Panc1 (cell line): ENCODE data around the gene ZNF398. TPM values are rescaled to one million over a fixed set of nuclear protein-coding genes. Genes with fewer than 3 reads are reported as not detected.

Experiments
- ATAC-seq: fragments of 200-7000 bp; cut with Tn5 transposase; 2 replicates; pipeline ENCODE4 v1.9.1; 2020; ENCODE audit warnings: mild to moderate bottlenecking, moderate library complexity
- BruUV-seq: library from RNA; stranded (reverse); fragments of 400-500 nt; replicated peaks from 2 replicates; lab custom pipeline; 2021; lab: Mats Ljungman, UMichigan
- CTCF ChIA-PET: fragments of 300-600 bp; sonication (Branson Sonifier 250); formaldehyde crosslinking; loops from one replicate; lab custom pipeline; 2022; ENCODE audit warnings: antibody characterized with exemption; lab: Charles Lee
- POLR2A ChIA-PET: fragments of 300-600 bp; sonication (Branson Sonifier 250); formaldehyde crosslinking; loops from one replicate; lab custom pipeline; 2022; ENCODE audit warnings: antibody characterized with exemption; lab: Charles Lee
- DNase-seq: peaks from one replicate; pipeline ENCODE4 v3.0.0-alpha.2; 2010; ENCODE audit warnings: low read depth, low spot score
- H3K27ac ChIP-seq: 2 replicates; pipeline ENCODE4 v1.5.1; 2011; ENCODE audit warnings: mild to moderate bottlenecking, low read length, inconsistent platforms
- H3K27me3 ChIP-seq: fragments of 200-500 bp; sonication (Bioruptor generic); 2 replicates; pipeline ENCODE4 v1.6.0; 2014; ENCODE audit warnings: low read length, inconsistent platforms; ENCODE audit not compliant: control insufficient read depth, insufficient read depth
- H3K36me3 ChIP-seq: fragments of 200-500 bp; sonication (Bioruptor generic); 2 replicates; pipeline ENCODE4 v1.5.1; 2014; ENCODE audit warnings: inconsistent platforms, mild to moderate bottlenecking, low read length, moderate library complexity; ENCODE audit not compliant: control insufficient read depth, insufficient read depth
- H3K4me1 ChIP-seq: 2 replicates; pipeline ENCODE4 v1.5.1; 2011; ENCODE audit warnings: inconsistent platforms, mild to moderate bottlenecking, low read length, moderate library complexity; ENCODE audit not compliant: control insufficient read depth, insufficient read depth
- H3K4me3 ChIP-seq, 2 experiments: 2 replicates each; pipeline ENCODE4 v1.5.1; 2011 to 2012; ENCODE audit warnings: low read depth in 2 of 2, low read length in 2 of 2, mild to moderate bottlenecking in 2 of 2, inconsistent platforms in 1 of 2, moderate library complexity in 1 of 2
- H3K9me3 ChIP-seq: fragments of 200-500 bp; sonication (Bioruptor generic); 2 replicates; pipeline ENCODE4 v1.5.1; 2014; ENCODE audit warnings: low read depth, mild to moderate bottlenecking, inconsistent platforms, low read length, moderate library complexity; ENCODE audit not compliant: control insufficient read depth, insufficient read depth
- CTCF ChIP-seq: fragments of 450-650 bp; IDR thresholded peaks from 2 replicates; pipeline ENCODE4 v1.5.1; 2017; ENCODE audit warnings: mild to moderate bottlenecking
- POLR2AphosphoS5 ChIP-seq: IDR thresholded peaks from 2 replicates; pipeline ENCODE4 v1.6.1; 2012; ENCODE audit warnings: mild to moderate bottlenecking, low read depth, low read length, moderate library complexity
- SIN3A ChIP-seq: IDR thresholded peaks from 2 replicates; pipeline ENCODE4 v1.6.1; 2012; ENCODE audit warnings: low read depth, mild to moderate bottlenecking, low read length, moderate library complexity, borderline replicate concordance; ENCODE audit not compliant: insufficient read depth
- TCF7L2 ChIP-seq: IDR thresholded peaks from 2 replicates; pipeline ENCODE4 v1.6.1; 2011; ENCODE audit warnings: mild to moderate bottlenecking, low read depth, low read length, inconsistent platforms
- in situ Hi-C: cut with HindIII; loops from 2 replicates; pipeline ENCODE4 v1.10.0; 2016; ENCODE audit warnings: low sequenced_read_pairs, low pct_unique_long_range_greater_than_20kb
- intact Hi-C: fragments of 100-400 bp; cut with micrococcal nuclease; formaldehyde crosslinking; loops from one replicate; pipeline ENCODE4 v1.10.0; 2022; ENCODE audit not compliant: unreplicated experiment
- total RNA-seq: library from RNA; stranded (reverse); gene quantifications from one replicate; pipeline ENCODE4 v1.2.1, GENCODE V29; 2021; ENCODE audit not compliant: unreplicated experiment
- TF ChIP-seq, protein P1 (sequence below), 2 experiments: IDR thresholded peaks; 2 replicates each; pipeline ENCODE4 v1.6.1; 2011 to 2012; ENCODE audit warnings: low read depth in 2 of 2, control low read depth in 1 of 2, low read length in 1 of 2, mild to moderate bottlenecking in 1 of 2, moderate library complexity in 1 of 2; ENCODE audit not compliant: insufficient read depth in 1 of 2

Gene ZNF398
- total RNA-seq, 1 experiment from 2014 or later, result 14.1 TPM

DNA sequence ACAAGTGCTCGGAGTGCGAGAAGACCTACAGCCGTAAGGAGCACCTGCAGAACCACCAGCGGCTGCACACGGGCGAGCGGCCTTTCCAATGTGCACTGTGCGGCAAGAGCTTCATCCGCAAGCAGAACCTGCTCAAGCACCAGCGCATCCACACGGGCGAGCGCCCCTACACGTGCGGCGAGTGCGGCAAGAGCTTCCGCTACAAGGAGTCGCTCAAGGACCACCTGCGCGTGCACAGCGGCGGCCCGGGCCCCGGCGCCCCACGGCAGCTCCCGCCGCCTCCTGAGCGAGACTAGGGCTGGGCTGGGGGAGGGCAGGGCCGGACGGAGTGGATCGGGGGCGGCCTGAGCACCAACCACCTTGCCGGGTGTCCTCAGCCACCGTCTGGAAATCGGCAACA is 77.1 kb downstream of the ZNF398 start:
- no peak for ATAC-seq
- H3K27ac ChIP-seq, result no peak overlapping the region
- no peaks in the 10 kb centered on the region for H3K27me3 ChIP-seq
- ChIA-PET POLR2A (interaction anchor here (0.7 kb wide), 2 partner anchors 86 to 215 kb away, joined by 3 to 4 read pairs; no protein-coding TSS in a partner anchor), CTCF (no interaction called here)
- BruUV-seq, result no TSS peak
- no peaks in the 10 kb centered on the region for H3K9me3 ChIP-seq
- DNase-seq, result no peak
- TF ChIP-seq TCF7L2 (no peak), SIN3A (no peak), CTCF (no peak), POLR2AphosphoS5 (no peak)
- TF ChIP-seq, protein P1, sequence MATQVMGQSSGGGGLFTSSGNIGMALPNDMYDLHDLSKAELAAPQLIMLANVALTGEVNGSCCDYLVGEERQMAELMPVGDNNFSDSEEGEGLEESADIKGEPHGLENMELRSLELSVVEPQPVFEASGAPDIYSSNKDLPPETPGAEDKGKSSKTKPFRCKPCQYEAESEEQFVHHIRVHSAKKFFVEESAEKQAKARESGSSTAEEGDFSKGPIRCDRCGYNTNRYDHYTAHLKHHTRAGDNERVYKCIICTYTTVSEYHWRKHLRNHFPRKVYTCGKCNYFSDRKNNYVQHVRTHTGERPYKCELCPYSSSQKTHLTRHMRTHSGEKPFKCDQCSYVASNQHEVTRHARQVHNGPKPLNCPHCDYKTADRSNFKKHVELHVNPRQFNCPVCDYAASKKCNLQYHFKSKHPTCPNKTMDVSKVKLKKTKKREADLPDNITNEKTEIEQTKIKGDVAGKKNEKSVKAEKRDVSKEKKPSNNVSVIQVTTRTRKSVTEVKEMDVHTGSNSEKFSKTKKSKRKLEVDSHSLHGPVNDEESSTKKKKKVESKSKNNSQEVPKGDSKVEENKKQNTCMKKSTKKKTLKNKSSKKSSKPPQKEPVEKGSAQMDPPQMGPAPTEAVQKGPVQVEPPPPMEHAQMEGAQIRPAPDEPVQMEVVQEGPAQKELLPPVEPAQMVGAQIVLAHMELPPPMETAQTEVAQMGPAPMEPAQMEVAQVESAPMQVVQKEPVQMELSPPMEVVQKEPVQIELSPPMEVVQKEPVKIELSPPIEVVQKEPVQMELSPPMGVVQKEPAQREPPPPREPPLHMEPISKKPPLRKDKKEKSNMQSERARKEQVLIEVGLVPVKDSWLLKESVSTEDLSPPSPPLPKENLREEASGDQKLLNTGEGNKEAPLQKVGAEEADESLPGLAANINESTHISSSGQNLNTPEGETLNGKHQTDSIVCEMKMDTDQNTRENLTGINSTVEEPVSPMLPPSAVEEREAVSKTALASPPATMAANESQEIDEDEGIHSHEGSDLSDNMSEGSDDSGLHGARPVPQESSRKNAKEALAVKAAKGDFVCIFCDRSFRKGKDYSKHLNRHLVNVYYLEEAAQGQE (IDR thresholded peaks at IDR 0.05; ENCODE audit: insufficient read depth in 1 of 2, low read depth in 2 of 2, low read length in 1 of 2), result no peak
- intact Hi-C loops (no loop called here), in situ Hi-C loops (no loop called here)
- H3K4me3 ChIP-seq, result no peak overlapping the region
- no peaks in the 10 kb centered on the region for H3K4me1 ChIP-seq
- no peaks in the 10 kb centered on the region for H3K36me3 ChIP-seq

DNA sequence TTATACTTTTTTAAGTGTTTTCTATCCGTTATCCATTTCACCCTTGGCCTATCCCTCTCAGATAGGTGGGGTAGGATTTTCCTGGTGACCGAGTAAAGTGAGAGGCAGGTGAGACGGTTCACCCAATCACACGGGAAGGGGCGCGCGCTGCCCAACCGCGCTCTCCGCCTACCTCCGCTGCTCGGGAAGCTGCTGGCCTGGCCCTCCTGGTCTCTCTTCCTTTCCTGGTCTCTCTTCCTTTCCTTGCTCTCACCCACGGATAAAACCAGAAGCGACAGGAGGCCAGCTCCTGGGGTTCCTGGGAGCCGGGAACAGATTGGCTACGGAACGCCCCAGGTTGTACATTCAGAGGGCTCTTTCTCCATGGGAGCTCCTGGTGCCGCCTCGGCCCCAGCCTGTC is 77.9 kb downstream of the ZNF398 start:
- Histone ChIP-seq H3K9me3 (no peaks in the 10 kb centered on the region), H3K27me3 (no peaks in the 10 kb centered on the region), H3K36me3 (no peaks in the 10 kb centered on the region), H3K4me1 (no peaks in the 10 kb centered on the region), H3K27ac (no peak overlapping the region), H3K4me3 (no peak overlapping the region)
- no peak for TF ChIP-seq CTCF
- TF ChIP-seq SIN3A, result no peak
- no peak for TF ChIP-seq TCF7L2
- TF ChIP-seq, protein P1 (IDR thresholded peaks at IDR 0.05; ENCODE audit: insufficient read depth in 1 of 2, low read depth in 2 of 2, low read length in 1 of 2), result no peak
- TF ChIP-seq POLR2AphosphoS5, result no peak
- ATAC-seq (no peak), DNase-seq (no peak)
- intact Hi-C loops, result no loop called here
- in situ Hi-C loops, result no loop called here
- ChIA-PET POLR2A (no interaction called here), CTCF (no interaction called here)
- BruUV-seq, result no TSS peak
